DMS53 (cell line): Measurements from ENCODE around the gene OTOP2.

ENCODE experiments used
- DNase-seq: peaks from one replicate; lab custom pipeline; 2025; lab: John Stamatoyannopoulos, UW

Gene OTOP2, protein sequence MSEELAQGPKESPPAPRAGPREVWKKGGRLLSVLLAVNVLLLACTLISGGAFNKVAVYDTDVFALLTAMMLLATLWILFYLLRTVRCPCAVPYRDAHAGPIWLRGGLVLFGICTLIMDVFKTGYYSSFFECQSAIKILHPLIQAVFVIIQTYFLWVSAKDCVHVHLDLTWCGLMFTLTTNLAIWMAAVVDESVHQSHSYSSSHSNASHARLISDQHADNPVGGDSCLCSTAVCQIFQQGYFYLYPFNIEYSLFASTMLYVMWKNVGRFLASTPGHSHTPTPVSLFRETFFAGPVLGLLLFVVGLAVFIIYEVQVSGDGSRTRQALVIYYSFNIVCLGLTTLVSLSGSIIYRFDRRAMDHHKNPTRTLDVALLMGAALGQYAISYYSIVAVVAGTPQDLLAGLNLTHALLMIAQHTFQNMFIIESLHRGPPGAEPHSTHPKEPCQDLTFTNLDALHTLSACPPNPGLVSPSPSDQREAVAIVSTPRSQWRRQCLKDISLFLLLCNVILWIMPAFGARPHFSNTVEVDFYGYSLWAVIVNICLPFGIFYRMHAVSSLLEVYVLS

GRCh38 chr17:74924250-74924948, at the start of gene OTOP2:
Gene OTOP2 (plus strand): TSS chr17:74924273. CDS start chr17:74924633, 360 bp downstream.
- DNase-seq: peak; percentile 51

- no peak for DNase-seq
Measured at GRCh38 chr17:74874615-74875037, 49.4 kb upstream of the OTOP2 start.

DNA sequence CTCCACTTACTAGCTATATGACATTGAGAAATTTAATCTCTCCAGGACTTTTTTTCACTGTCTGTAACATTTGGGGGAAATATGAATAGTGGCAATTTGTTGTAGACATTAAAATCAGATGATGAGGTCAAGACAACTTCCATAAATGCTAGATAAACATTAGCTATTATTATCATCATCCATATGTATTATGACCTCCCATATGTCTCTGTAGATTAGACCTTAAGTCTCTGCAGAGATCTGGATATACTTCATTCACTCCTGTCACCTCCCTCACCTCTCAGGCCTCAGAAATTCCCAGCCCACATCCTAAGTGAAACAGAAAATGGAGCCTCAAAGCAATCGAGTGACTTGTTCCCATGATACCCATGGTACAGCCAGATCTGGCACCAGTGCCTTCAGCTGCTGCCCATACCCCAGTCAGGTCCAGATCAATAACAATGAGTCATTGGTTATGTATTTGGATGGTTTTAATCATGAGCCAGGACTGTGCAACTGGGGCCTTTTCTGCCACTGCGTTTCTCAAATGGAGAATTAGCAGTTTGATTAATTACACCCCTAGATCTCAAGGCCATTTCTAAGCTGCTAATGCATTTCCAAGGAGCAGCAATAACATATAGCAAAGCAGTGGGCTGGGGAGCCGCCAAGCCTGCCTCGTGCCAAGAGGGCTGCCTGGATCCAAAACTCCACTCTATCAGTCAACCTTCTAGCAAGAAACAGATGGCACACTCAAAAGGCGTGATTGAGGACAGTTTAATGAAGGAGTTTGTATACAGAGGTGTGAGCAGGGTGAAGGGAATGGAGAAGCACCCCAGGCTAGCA, 48.7 kb upstream of the OTOP2 start:
- DNase-seq: no peak

DNA sequence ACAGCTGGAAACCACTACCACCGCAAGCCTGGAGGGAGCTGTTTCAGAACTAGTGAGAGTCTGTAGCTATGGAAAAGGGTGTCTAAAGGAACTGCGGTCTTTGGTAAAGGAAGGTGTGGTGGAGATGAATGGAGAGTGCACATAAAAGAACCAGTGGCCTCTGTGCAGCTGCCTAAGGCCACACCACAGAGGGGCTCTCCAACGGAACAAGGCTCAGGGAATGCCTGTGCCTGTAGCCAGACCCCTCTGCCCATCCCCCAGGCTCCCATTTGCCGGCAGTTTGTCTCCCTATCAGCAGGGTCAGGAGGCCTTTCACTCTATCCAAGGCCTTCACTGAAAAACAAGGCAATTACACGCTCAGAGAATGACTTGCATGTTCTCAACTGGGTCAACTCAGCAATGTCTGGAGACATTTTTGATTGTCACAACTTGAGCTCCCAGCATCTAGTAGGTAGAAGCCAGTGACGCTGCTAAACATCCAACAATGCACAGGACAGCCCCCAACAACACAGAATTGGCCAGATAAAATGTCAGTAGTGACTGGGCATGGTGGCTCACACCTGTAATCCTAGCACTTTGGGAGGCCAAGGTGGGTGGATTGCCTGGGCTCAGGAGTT, 48.0 kb upstream of the OTOP2 start:
- DNase-seq: no peak

DNA sequence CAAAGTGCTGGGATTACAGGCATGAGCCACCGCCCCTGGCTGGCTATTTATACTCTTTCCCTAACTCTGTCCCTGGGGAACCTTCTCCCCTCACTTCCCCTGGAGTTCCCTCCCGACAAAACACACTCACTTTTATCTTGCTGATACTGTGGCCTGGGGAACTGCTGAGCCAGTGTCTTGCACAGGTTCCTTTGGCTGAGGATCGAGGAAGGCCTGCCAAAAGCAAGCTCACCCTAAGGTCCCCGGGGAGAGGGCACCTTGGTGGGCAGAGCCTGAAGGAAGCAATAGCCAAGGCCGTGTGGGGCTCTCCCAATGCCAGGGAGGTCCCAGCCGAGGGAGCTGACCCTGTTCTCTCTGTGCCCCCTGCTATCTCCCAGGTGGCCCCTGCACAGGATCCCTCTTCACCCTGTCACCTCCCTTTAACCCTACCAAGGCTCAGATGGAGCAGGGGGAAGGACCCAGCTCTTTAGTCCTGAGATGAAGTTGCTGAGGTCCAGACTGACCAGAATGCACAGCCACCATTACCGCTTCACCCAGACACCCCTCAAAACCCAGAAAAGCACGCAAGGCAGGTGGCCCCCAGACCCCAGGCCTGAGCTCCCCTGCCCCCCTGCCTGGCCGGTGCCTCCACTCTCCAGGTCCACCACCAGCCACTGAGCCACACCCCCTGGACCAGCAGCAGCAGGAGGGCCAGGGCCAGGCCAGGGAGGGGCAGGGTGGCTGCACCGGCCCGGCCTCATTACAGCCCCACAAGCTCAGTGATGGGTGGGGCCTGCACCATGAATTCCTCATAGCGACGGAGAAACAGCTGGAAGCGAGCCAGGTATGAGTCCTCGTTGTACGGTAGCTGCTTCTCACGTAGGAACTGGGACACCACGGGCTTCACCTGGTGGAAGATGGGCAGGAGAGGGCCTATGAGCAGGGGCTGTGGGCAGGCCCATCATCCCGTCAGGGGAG, 46.2 kb upstream of the OTOP2 start:
- no peak for DNase-seq

DNA sequence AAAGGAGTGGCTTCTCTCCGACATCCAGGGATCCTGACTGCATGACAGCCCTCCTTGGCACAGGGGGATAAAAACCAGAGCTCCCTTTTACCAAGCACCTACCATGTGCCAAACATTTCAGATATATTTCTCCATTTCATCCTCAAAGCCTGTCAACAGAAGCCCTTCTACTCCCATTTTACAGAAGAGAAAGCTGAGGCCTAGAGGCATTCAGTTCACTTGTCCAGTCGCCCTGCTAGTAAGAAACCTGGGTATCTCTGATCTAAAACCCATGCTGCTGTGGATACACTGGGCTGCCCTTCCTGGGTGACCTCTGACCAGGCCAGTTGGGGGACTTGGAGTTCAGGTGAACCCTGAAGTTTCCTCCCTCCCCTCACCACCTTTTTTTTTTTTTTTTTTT, 45.4 kb upstream of the OTOP2 start:
- no peak for DNase-seq

DNA sequence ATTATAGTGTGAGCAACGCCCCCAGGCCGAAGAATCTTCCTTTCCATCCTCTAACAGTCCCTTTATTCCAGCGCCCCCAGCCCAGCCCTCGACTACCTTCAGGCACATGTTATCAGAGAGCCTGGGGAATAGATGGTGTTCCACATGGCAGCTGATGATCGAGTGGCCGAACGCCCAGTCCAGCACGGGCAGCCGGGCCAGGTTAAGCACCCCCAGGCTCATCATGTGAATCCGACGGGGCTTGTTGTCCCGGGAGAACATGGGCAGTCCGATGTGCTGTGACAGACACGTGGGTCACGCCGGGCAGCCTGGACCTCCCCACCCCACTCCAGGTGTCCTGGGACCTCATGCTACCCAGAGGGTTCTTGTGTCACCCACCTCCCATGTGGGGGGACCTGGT, 44.8 kb upstream of the OTOP2 start:
- DNase-seq: no peak

GRCh38 chr17:74881073-74881472, 43.0 kb upstream of the OTOP2 start:
- no peak for DNase-seq

DNA sequence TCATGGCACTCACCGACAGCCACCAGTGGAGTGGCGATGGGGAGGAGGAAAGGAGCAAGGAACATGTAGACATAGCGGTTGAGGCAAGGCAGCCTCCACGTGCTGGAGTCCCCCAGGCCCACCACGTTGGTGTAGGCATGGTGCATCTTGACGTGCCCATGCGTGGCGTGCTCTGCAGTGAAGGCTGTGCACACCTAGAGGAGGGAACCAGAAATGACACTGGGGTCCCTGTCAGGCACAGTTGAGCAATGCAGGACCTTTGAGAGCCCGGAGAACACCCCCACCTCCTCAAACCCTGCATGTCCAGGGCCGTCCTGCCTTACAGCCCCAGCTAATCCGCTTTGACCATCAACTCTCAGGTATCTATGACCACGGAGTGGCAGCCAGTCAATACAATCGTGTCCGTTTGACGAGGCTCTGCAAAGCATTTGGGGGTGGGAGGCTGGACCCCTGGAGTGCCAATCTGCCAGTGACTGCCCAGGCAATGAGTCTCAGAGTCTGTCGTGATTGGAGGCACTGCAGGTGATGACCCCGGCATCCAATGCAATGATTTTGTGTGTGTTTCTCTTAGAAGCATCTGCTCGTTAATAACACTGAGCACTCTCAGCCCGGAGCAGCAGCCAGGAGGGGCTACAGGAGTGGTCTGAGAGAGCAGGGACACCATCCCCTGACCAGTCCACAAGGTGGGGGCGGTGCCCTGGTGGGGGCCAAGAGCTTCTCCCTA, 41.4 kb upstream of the OTOP2 start:
- no peak for DNase-seq

DNA sequence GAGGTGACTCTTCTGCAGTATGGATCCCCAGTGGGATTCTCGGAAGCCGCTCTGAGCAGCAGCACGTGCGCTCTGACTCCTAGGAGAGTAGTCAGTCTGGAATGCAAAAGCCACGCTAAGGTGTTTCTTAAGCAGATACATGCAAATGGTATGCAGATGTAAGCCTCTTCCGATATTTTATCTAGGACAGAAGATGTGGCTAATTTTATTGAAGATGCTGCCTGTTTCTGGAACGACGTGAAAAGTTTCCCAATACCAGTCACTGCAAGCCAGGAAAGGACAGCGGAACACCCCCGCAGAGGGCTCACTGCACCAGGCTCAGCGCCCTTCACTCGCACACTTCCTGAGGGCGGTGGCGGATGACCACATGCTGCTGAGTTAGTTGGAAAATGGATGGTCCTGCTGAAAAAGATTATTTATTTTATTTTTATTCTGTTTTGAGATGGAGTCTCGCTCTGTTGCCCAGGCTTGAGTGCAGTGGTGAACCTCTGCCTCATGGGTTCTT, 40.8 kb upstream of the OTOP2 start:
- DNase-seq: no peak

DNA sequence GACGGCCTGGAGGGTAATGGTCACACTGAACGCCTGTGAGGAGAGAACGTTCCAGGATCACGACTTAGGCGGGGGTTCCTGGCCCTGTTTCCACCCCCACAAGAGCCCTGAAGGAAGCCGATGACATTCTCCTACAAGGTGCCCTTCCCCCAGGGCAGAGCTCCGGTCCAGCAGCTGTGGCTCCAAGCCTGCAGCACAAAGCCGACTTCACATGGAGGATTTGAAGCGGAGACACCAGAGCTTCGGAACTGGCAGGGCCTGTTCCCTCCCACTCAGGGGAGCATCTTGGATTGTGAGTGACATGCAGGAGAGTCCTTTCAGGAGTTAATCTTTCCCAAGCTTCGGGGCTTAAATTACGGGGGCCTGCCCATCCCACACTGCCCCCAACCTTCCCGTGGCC, 35.6 kb upstream of the OTOP2 start:
- DNase-seq: no peak

GRCh38 chr17:74890554-74890953, 33.5 kb upstream of the OTOP2 start:
- DNase-seq: no peak

DNA sequence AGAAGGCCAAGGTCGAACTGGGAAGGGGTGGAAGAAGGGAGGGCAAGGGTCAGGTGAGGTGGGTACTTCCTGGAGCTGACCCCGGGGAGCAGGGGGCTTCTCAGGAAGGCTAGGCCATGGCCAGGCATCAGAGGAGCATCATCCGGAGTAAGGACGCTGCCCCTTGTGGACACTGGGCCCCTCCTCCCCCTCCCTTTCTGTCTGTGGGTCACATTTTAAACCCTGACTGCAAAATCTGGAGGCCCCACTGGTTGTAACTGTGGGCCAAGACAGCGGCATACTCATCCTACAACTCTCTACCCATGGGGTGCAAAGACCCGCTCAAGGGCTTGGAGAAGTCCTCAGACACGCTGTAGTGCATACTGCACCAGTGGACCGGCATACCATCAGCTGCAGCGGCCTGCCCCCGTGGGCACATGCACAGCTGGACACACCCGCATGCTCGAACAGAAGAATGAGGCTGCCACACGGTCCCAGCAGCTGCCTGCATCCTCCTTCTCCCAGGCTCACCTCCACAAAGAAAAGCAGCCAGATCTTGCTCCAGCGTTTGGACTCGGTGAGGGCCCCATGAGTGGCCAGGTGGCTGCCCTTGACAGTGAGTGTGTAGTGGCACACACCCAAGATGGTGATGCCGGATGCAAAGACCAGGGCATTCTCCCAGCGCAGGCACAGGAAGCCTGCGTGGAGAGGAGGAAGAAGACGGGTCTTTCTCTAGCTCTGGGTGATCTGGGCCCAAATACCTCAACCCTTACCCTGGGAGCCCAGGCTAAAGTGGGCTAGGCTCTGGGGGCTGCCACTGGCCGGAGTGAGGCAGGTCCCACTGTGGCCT, 31.8 kb upstream of the OTOP2 start:
- peak; percentile 80 for DNase-seq

GRCh38 chr17:74892974-74893911, 30.8 kb upstream of the OTOP2 start, which contains the start of gene FADS6:
Gene FADS6 (minus strand): TSS chr17:74893633. CDS start chr17:74893595, 38 bp downstream.
- DNase-seq: peak; percentile 51

GRCh38 chr17:74893936-74894671, 30.0 kb upstream of the OTOP2 start:
- DNase-seq: no peak

- no peak for DNase-seq
Measured at GRCh38 chr17:74898376-74898946, 25.6 kb upstream of the OTOP2 start.
